Stimulated activated CD8-positive, alpha-beta memory T cell treated with anti-CD3 and anti-CD28 coated beads, Interleukin-4, amount 100 ng/mL, for 48 hours (primary cell): ENCODE results near the gene CORO2B.
"Not testable (repeated sequence)": the region's sequence is repeated elsewhere in the genome, so short reads cannot be mapped to it uniquely, and the experiment has no call there.

Experiments used
- DNase-seq: peaks from one replicate; pipeline ENCODE4 v3.0.0-alpha.2; 2020

CORO2B gene

DNA sequence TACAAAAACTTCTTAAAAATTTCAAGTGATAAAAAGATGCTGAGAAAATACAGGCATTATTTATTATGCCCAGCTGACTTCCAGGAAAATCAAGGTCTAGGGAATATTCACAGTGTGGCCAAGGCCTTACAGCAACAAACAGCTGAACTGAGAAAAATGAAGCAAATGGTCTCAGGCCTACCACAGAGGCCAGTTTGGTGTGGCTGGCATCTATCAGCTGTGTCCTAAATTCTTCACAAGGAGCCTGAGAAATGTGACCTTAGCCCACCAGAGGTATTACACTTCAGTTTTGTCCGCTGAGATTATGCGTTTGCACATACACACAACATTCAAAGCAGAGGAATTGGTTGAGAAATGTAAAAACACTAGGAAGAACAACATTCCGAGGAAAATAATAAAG lies 164.5 kb downstream of the CORO2B start:
- DNase-seq = no peak

DNA sequence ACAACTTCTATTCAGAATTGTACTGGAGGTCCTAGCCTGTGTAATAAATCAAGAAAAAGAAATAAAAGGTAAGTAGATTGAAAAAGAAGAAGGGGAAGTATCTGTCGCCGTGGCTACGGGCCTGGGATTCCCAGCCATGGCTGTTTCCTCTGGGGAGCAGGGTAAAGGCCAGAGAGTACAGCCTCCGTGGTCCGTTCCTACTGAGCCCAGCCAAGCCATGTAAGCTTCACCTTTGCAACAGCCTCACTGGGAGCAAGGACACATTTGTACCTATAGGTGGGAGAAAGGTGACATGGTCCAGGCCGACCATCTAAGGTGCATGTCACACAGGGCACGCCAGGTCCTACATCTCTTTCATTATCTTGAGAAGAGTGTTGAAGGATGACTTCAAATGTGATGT lies 170.6 kb downstream of the CORO2B start:
- no peak for DNase-seq

DNA sequence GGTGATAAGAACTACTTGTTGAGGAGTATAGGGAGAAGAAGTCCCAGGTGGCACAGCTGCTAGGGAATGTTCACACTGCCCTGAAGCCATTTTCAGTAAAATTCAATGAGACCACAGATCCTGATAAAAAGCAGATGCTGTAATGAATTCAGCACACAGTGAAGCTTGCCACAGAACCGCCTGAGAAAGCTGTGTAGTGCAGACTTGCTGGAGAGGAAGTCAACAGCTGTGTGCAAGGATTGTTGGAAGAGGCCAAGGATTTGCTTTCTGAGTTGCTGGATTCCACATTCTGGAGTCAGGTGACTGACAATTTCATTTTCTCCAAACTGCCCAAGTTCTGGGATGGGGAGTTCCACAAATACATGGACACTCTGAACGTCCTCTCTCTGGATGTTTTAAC lies 171.0 kb downstream of the CORO2B start:
- no peak for DNase-seq

DNA sequence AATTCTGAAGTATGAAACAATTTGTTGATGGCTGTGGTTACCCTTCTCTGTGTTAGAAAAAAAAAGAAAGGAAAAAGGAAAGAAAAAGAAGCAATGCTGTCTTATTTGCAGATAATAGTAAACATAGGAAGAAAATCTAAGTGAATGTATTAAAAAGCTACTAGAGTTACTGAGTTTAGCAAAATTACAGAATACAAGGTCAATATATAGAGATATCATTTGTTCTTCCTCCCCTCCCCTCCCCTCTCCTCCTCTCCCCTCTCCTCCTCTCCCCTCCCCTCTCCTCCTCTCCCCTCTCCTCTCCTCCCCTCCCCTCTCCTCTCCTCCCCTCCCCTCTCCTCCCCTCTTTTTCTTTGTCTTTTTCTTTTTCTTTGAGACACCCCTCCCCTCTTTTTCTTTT lies 172.8 kb downstream of the CORO2B start:
- DNase-seq = no peak

DNA sequence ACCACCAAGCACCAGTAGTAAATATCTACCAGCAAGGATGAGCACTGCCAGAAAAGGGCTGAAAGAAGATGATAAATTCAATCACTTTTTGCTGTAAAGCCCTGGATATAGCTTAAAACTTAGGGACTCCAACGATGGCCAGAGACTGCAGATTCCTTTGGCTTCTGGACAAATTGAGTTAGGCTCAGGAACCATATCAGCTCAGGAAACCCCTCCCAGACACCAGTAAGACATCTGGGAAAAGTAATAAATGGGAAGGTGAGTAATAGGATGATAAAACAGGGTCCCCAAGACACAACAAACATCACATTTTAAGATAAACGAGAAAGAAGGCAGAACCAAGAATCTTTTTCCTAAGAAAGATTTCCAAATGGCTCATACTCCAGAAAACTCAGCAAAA lies 176.9 kb downstream of the CORO2B start:
- no peak for DNase-seq

DNA sequence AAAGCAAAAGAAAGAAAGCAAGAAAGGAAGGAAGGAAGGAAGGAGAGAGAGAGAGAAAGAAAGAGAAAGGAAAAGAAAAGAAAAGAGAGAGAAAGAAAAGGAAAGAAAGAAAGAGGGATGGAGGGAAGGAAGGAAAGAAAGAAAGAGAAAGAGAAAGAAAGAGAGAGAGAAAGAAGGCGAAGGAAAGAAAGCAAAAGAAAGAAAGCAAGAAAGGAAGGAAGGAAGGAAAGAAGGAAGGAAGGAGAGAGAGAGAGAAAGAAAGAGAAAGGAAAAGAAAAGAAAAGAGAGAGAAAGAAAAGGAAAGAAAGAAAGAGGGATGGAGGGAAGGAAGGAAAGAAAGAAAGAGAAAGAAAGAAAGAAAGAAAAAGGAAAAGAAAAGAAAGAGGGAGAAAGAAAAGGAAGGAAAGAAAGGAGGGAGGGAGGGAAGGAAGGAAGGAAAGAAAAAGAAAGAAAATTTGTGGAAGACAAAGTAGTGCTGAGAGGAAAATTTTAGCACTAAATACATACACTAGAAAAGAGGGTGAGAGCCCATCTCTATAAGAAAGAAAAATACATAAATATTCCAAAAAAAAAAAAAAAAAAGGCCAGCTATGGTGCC lies 181.3 kb downstream of the CORO2B start:
- not testable (repeated sequence) for DNase-seq

DNA sequence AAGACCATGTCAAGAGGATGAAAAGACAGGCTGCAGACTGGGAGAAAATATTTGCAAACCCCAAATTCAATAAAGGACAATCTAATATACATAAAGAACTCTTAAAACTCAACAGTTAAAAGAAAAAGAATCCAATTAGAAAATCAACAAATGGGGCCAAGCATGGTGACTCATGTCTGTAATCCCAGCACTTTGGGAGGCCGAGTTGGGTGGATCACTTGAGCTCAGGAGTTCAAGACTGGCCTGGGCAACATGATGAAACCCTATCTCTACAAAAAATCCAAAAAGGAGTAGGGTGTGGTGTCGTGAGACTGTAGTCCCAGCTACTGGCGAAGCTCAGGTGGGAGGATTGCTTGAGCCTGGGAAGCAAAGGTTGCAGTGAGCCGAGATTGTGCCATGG lies 184.3 kb downstream of the CORO2B start:
- DNase-seq = no peak

DNA sequence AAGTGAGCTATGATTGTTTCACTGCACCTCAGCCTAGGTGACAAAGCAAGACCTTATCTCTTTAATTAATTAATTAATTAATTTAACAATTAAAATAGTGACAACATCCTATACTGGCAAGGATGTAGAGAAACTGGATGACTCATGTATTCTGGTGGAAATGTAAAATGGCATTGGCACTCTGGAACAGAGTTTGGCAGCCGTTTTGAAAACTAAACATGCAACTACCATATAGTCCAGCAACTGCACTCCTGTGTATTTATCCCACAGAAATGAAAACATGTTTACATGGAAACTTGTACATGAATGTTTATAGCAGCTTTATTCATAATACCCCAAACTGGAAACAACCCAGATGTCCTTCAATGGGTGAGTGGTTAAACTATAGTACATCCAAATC lies 185.3 kb downstream of the CORO2B start:
- DNase-seq = no peak

DNA sequence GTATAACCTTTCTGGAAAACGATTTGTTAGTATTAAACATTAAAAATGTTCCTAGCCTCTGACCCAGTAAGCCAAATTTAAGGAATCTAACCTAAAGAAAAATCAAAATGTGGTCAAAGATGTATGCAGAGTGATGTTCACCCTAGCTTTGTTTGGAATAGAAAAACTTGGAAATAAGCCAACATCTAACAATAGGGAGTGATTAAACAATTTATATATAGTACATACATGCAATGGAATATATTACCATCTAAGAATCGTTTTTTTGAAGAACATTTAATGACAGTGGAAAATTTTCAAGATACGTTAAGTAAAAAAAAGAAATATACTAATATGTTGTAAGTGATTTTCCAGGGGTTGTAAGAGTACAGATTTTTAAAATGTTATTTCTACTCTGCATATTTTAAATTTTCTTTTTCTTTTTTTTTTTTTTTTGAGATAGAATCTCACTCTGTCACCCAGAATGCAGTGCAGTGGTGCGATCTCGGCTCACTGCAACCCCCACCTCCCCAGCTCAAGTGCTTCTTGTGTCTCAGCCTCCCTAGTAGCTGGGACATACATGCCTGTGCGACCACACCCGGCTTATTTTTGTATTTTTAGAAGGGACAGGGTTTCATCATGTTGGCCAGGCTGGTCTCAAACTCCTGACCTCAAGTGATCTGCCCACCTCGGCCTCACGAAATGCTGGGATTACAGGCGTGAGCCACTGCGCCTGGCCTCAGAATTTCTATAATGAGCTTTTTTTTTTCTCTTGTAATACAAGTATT lies 187.0 kb downstream of the CORO2B start:
- DNase-seq = no peak

DNA sequence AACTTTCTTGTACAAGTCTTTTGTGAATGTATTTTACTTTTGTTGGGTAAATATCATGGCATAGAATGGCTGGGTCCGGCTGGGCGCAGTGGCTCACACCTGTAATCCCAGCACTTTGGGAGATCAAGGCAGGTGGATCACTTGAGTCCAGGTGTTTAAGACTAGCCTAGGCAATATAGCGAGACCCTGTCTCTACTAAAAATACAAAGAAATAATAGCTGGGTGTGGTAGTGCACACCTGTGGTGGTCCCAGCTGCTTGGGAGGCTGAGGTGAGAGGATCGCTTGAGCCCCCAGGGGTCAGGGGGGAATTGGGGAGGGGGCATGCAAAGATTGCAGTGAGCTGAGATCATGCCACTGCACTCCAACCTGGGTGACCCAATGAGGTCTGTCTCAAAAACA lies 189.0 kb downstream of the CORO2B start:
- DNase-seq = no peak

DNA sequence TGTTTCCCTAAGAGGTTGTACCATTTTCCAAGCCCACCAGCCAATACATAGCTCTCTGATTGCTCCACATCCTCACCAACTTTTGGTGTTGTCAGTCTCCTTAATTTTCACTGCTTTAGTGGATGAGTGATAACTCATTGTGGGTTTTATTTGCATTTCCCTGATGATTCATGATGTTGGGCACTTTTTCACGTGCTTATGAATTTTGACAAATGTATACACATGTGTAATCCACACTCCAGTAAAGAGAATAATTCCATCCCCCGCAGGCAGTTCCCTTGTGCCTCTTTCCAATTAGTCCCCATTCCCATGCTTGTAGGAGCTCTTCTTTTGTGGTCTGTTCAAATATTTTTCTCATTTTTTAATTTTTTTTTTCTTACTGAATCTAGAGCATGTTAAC lies 189.5 kb downstream of the CORO2B start:
- no peak for DNase-seq

DNA sequence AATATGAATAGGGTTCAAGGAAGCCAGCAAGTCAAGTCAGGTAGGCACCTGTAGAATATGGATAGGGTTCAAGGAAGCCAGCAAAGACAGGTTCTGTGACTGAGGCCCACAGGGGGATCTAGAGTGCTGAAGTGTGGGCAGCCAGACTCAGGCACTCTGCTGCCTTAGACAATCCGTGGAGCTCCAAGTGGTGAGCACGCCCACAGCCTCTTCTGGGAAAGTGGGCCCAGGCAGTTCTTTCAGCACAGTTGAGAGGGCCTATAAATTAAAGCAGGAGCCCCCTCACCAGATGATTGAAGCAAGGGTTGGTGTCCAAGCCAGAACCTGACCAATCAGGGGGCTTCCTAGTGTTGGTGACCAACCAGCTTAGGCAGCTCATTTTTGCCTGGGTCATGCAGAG lies 190.9 kb downstream of the CORO2B start:
- DNase-seq = no peak

DNA sequence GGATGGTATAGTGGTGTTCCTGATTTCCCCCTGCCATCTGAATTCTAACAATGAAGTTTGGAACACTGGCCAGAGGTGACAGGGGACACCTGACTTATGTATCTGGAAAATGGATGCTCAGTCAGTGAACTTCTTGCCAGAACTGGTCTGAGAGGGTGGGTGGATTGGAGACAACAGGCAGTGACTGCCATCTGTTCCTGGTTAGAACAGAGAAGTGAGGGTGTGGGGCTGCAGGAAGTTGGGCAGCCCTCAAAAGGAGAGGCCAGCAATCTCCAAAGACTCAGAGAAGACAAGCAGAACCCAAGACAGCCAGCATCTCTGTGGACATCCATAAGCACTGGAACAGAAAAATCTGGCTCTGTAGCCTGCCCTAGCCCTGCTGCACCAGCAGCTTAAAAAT lies 191.4 kb downstream of the CORO2B start:
- no peak for DNase-seq

DNA sequence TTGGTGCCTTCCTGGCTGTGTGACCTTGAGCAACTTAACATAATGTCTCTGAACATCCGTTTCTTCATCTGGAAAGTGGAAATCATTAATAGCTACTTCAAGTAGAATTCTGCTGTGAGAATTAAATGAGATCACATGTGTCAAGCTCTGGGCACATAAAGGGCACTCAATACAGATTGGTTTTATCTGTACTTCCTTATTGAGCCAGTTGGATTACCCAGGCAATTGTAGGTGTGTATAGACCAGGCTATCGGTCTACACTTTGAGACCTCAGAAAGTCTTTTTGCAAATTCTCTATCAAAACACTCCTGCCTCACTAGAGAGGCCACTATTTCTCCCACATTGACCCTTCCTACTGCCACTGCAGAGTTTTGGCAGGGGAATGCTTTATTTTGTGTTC lies 194.2 kb downstream of the CORO2B start:
- DNase-seq = no peak

DNA sequence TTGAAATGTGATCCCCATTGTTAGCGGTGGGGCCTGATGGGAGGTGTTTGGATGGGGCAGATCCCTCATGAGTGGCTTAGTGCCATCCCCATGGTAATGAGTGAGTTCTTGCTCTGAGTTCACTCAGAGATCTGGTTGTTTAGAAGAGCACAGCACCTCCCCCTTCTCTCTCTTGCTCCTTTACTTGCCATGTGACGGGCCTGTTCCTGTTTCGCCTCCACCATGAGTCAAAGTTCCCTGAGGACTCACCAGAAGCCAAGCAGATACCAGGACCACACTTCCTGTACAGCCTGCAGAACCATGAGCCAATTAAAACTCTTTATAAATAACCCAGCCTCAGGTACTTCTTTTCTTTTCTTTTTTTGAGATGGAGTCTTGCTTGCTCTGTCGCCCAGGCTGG lies 195.3 kb downstream of the CORO2B start:
- DNase-seq = no peak

DNA sequence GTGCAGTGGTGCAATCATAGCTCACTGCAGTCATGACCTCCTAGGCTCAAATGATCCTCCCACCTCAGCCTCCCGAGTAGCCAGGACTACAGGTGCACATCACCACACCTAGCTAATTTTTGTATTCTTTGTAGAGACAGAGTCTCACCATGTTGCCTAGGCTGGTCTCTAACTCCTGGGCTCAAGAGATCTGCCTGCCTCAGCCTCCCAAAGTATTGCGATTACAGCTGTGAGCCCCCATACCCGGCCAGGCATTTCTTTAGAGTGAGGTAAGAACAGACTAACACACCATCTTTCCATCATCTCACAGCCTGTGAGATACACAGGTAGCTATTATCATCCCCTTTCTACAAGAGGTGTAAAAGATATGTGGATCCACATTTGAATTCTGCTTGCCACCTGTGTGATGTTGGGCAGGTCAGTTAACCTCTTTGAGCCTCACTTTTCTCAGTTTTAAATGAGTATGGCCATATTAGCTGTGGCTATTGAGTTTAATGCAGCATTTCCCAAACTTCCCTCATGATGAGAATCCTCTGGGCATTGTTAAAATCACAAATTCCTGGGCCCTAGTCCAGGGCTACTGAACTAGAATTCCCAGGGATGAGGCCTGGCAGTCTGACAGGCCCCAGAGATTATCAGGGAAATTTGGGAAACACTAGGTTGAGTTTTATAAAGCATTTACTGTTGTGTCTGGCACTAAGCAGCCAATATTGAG lies 195.9 kb downstream of the CORO2B start:
- no peak for DNase-seq

DNA sequence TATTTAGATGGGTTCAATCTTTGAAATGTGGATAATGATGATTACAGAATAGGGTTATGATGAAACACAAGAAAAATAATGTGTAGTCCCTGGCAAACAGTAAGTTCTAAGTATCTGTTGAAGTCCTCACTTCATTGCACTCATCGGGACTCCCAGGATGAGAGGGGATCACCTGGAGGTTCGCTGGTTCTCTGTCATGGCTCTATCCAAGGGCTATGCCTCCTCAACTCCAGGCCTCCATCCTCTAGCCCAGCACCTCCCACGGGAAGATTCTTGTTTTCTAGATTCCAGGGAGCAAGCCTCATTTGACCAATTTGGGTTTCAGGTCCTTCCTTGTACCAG lies 196.4 kb downstream of the CORO2B start:
- DNase-seq = no peak

DNA sequence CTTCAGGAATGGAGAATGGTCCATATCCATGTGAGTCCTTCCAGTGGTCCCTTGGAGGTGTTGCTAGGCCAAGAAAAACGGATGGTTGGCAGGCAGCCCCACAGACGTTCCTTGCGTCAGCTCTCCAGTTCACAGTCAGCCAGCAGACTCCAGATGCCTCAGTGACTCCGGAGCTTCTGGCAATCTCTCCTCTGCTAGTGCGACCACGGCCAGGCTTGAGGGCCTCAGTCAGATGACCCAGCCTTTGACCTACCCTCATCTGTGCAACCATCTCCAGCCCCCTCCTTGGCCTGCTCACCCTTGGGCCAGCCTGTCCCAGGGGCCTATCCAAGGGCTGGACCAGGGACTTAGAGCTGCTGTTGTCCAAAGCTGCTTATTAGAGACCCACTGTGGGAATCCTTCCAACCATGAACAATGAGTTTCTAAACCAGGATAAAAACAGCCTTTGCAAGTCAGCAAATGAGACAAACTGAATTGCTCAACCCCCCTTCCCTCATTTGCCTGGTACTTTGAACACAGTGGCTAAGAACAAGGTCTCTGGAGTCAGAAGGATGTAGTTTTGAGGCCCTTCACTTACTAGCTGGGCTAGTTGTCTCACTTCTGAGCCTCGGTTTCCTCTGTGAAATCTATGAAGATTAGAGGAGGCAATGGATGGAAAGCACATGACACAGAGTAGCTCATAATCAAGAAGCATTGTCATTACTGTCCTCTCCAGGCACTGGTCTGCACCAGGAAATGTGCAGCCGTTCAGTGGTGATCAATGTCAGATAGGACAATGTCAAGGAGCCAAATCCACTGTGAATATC lies 197.1 kb downstream of the CORO2B start:
- no peak for DNase-seq

DNA sequence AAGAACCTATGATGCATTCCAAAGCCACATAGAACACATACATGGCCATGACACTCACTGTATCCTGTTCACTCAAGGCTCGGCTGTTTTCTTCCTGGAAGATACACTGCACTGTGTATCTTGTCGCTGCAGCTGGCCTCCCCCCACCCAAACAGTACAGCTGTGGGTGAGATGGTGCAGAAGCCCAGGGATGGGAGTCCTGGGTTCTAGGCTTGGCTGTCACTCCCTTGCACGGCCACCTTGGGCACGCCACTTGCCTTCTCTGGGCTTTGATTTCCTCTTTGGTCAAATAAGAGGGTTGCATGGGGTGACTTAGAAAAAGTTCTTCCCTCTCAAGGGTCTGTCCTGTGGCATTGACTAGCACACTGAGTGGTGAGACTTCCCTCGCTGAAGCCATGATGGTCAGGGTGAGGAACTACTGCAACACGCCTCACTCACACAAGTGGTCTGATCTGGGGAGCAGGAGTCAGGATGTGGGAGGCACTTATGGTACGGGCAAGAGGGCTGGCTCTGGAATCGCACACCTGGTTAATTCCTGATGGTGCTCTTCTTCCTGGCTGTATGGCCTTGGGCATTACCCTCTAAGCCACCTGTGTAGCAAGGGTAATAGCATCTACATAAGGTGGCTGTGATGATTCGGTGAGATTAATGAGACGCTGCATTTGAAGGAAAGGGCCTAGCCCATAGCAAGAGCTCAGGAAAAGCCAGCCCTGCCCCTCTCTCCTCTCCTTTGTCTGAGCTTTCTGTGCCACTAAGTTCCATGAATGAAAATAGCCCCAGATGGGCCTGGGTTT lies 197.9 kb downstream of the CORO2B start:
- DNase-seq = no peak
